GM21576 (cell line): ENCODE results near the gene KCNMB2.
"Not testable (repeated sequence)": the region's sequence is repeated elsewhere in the genome, so short reads cannot be mapped to it uniquely, and the experiment has no call there.

Source experiments
- ATAC-seq: cut with Tn5 transposase; IDR thresholded peaks from one replicate; pipeline ENCODE4 v1.9.1; 2021; ENCODE audit warnings: mild to moderate bottlenecking, moderate library complexity; ENCODE audit not compliant: unreplicated experiment

The KCNMB2 gene

GRCh38 chr3:178745861-178746655, 209.8 kb downstream of the KCNMB2 start:
- not testable (repeated sequence) for ATAC-seq

- ATAC-seq: no peak
Measured at GRCh38 chr3:178748874-178749273, 212.6 kb downstream of the KCNMB2 start.

- no peak for ATAC-seq
Measured at GRCh38 chr3:178749471-178749870, 213.2 kb downstream of the KCNMB2 start.

GRCh38 chr3:178750639-178751300, 214.5 kb downstream of the KCNMB2 start:
- ATAC-seq: no peak

GRCh38 chr3:178752843-178753242, 216.6 kb downstream of the KCNMB2 start:
- no peak for ATAC-seq

GRCh38 chr3:178754852-178755510, 218.7 kb downstream of the KCNMB2 start:
- ATAC-seq: no peak

- no peak for ATAC-seq
Measured at GRCh38 chr3:178761024-178761423, 224.8 kb downstream of the KCNMB2 start.

GRCh38 chr3:178761461-178761860, 225.2 kb downstream of the KCNMB2 start:
- ATAC-seq: no peak

GRCh38 chr3:178762385-178762784, 226.1 kb downstream of the KCNMB2 start:
- no peak for ATAC-seq

GRCh38 chr3:178765472-178765871, 229.2 kb downstream of the KCNMB2 start:
- no peak for ATAC-seq

- ATAC-seq: no peak
Measured at GRCh38 chr3:178767581-178767980, 231.3 kb downstream of the KCNMB2 start.

- peak; percentile 84 for ATAC-seq
Measured at GRCh38 chr3:178768072-178768864, 232.0 kb downstream of the KCNMB2 start.

- no peak for ATAC-seq
Measured at GRCh38 chr3:178771511-178771910, 235.3 kb downstream of the KCNMB2 start.

- ATAC-seq: no peak
Measured at GRCh38 chr3:178772746-178773145, 236.5 kb downstream of the KCNMB2 start.

- no peak for ATAC-seq
Measured at GRCh38 chr3:178773358-178773757, 237.1 kb downstream of the KCNMB2 start.

GRCh38 chr3:178777718-178778411, 241.6 kb downstream of the KCNMB2 start:
- ATAC-seq: no peak

GRCh38 chr3:178778589-178778988, 242.4 kb downstream of the KCNMB2 start:
- no peak for ATAC-seq

- ATAC-seq: no peak
Measured at GRCh38 chr3:178785961-178786360, 249.7 kb downstream of the KCNMB2 start.

GRCh38 chr3:178787960-178788359, 251.7 kb downstream of the KCNMB2 start:
- no peak for ATAC-seq

GRCh38 chr3:178794711-178795110, 258.5 kb downstream of the KCNMB2 start:
- ATAC-seq: no peak
